GM21390 (cell line): ENCODE measurements around the gene SEMA5A.
A peak's percentile ranks its signal among the peaks of the same experiment; 100 is the strongest.

Experiments used
- ATAC-seq: cut with Tn5 transposase; IDR thresholded peaks from one replicate; pipeline ENCODE4 v1.9.1; 2021; ENCODE audit not compliant: unreplicated experiment

SEMA5A gene

GRCh38 chr5:9082996-9083395, 462.9 kb downstream of the SEMA5A start:
- ATAC-seq: no peak

DNA sequence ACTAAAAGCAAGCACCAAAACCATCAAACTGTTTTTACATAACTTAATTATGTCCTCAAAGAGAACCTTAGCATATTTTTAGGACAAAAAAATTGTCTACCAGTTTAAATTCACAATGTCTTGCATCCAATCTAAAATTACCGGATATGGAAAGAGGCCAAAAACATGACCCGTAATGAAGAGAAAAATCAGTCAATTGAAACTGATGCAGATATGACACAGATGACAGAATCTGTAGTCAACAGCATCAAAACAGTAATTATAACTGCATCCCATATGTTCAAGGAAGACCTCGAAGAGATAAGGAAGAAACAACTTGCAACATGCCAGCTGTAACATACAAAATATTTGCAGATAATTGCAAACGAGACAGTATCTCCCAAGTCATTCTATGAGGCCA, 473.2 kb downstream of the SEMA5A start:
- ATAC-seq: no peak

- no peak for ATAC-seq
Measured at GRCh38 chr5:9071524-9071923, 474.4 kb downstream of the SEMA5A start.

DNA sequence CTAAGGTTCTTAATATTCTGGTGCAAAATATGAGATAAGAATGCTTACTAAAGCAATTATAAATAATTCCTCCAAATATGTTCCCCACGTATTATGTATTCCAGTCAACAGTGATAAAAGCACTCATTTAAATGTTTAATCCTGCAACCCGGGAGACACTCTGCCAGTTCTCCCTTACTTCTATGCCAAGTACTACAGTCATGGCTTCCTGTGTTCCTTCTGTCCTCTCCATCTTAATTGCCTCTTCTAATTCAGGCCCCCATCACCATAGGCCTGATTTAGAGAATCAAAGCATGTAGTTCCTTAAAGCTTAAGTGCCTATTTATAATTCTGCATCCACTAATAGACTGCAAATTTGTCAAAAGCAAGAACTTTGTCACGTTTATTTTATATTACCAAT, 474.8 kb downstream of the SEMA5A start:
- ATAC-seq: no peak

GRCh38 chr5:9069650-9070049, 476.2 kb downstream of the SEMA5A start:
- ATAC-seq: no peak

DNA sequence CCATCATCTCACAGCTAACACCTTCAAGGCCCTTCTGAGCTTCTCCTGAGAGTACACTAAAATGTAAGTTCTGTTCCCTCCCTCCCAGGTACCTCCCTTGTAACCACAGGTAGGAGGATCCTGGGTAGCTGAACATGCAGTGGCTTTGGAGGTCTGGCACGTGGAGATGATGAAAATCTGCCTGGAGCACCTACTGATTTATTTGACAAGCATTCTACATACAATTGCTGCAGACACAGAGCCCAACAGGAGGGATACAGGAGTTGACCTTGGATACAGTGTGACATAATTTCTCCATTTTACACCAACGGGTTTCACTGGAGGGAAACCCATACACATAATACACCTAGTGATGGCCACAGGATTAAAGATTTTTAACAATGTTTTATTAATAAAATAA, 478.7 kb downstream of the SEMA5A start:
- ATAC-seq: no peak

- no peak for ATAC-seq
Measured at GRCh38 chr5:9066349-9066748, 479.5 kb downstream of the SEMA5A start.

DNA sequence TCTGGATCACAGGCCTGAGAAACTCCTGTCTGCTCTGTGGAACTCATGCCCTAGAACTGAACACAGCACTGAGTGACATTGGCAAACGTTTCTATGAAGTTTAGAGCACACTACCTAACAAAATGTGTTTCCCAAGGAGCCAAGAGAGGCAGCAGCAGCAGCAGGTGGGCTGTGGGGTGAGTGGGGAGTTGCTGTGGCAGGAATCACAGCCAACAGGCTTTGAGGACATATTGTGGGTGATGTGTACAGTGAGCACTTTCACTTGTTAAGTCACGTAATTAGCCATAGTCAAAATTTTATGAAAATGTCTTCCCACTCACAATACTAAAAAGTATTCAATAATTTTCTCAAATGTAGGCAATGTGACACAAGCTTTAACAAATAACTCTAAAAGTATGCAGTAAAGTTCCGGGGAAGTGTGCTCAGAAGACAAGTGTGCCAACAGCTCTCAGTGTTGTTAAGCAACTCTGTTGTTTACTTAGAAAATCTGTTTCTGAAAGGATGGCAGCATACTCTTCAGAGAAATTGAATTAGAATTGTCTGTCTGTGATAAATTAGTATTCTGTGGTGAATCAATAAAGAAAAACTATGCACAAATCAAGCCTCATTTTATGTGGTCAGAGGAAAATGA, 482.1 kb downstream of the SEMA5A start:
- no peak for ATAC-seq

GRCh38 chr5:9062873-9063272, 483.0 kb downstream of the SEMA5A start:
- ATAC-seq: peak; percentile 69

GRCh38 chr5:9059920-9060691, 485.8 kb downstream of the SEMA5A start:
- no peak for ATAC-seq

DNA sequence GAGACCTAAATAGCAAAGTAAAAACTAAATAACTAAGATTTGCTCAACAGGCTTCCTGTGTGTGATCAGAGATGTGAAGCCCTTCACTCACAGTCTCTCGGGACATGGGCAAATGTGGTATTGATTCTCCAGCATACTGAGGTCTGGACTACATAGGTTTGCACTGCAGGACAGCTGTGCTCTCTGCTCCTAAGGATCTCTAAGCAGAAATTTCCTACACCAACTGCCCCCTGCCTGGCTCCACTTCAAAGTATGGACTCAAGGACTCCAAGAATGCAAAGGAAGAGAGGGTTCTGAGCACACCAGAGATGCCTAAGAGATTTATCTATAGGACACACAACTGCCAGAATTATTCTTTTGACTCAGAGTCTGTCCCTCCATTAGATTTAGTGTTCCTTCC, 487.2 kb downstream of the SEMA5A start:
- no peak for ATAC-seq

DNA sequence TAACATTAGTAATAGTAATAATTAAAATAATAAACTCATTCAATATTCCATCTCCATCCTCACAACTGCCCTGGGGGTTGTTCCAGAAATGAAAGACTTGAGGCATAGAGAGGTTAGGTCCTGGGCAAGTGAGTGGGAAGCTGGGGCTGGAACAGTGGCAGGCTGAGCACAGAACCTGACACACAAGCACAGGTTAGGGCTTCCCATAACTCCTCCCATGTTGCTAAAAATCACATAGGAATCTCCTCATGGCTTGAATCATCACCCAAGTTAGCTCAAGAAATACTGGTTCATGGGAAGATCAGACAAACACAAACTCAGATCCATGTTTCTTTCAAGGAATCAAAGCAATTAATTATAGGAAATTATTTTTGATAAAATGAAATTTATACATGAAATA, 487.7 kb downstream of the SEMA5A start:
- no peak for ATAC-seq

DNA sequence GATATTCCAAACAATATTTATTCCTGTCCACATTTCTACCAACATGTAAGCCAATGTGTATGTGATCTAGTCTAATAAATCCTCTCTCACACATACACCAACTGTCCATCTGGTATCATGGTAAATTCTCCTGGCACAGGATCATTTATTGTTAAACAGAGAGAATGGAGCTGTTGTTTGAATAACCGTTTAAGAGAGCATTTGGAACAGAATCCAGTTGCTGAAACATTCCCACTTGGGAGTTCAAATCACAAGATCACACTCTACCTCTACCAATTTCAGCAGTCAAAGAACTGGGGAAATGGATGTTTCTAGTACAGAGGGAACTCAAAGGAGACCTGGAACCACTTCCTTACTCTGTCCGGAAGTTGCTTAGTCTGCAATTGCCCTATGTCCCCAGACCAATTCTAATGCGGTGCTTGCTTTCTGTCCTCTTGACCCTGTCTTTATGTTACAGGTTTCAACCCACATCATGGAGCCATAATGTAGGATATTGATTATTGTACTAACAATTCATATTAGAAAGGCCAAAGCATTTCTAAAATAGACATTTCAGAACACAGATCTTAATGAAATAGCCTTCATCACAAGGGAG, 488.4 kb downstream of the SEMA5A start:
- ATAC-seq: no peak

DNA sequence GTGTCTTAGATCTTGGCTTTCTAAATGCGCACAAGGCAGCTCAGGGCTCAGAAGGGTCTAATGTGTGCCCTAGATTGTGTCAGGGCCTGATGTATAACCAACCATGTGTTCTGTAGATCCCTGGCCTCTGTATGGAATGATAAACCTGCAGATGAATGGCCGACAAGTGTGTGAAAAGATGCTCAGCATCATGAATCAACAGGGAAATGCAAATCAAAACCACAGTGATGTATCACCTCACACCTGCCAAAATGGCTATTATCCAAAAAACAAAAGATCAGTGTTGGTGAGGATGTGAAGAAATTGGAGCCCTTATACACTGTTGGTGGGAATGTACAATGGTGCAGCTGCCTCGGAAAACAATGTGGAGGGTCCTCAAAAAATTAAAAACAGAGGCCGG, 489.8 kb downstream of the SEMA5A start:
- no peak for ATAC-seq

- no peak for ATAC-seq
Measured at GRCh38 chr5:9054821-9055589, 490.9 kb downstream of the SEMA5A start.

DNA sequence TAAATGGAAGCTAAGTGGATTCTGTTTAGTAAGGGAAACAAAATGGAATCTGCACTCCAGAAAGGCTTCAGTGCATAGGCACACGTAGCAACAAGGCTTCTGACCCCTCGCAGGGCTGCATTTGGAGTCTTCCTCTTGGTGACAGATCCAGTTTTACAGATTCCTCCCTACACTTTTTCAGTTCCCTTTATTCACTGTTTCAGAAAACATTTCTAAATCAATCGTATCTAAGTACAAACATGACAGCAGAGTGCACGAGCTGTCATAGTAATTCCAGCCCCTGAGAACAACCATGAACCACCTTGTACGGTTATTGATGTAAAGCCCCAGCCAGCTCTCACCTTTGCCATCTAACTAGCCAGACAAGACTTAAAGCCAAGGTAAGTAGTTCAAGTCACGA, 491.6 kb downstream of the SEMA5A start:
- ATAC-seq: no peak

DNA sequence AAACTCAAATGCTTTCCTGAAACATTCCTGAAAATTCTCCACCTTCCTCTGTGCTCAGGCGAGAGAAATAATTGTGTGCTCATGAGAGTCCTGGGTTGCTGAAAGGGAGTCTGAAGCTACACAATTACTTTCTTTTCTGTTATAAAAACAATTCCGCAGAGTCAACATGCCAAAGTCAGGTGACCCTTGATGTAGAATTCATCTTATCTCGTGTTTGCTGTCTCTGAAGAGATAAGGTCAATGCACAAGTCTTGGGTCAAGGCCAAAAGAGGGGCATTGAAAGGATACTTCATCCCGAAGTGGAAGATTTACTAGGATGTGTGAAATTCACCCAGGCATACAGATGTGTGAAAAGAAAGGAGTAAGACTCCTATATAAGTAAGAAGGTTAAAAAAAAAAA, 493.5 kb downstream of the SEMA5A start:
- ATAC-seq: no peak

GRCh38 chr5:9051779-9052178, 494.1 kb downstream of the SEMA5A start:
- ATAC-seq: no peak

- ATAC-seq: no peak
Measured at GRCh38 chr5:9047932-9048331, 497.9 kb downstream of the SEMA5A start.

DNA sequence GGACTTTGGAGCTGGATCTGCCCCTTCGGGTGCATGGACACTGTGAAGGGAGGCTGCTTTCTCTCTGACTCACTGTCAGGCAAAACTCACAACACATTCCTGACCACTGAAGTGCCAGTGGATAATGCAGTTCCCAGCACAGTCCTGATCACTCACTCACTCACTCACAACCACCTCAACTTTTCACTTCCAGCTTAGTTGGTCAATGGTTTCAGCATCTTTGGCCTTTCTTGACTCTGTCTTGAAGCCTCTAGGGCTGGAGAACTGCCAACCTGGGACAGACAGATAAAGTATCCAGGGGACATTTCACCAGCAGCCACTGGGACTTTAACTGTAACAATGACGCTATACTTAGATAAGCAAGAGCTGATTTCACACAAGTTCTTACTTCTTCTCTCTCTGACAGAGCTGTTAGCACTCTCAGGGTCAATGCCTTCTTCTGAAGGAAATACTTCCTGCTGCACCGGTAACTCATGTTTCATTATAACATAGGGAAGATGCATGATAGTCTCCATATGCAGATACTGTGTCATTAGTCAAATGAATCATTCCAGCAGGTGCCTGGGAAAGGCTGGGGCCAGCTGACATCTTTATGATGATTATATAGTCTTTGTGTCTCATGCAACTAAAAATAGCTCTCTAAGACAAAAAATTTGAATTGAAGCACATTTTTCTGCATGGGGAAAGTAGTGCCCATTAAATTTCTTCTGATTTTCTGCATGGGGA, 499.0 kb downstream of the SEMA5A start:
- no peak for ATAC-seq

DNA sequence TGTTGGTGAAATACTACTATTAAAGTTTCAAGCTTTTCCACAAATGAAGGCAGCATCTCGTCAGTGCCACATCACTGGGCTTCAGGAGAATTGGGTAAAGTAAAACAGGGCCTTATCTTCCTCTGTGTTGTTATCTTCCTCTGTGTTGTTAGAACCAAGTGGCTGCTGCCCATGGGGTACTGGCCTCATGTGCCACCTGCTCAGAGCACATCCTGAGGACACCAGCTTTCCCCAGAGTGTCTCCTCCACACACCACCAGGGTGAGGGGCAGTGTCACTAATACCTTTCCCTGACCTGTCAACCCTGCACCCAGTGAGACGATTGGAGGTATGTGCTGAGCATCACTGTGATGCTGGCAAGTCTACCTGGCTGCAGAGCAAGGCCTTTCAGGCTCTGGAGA, 499.9 kb downstream of the SEMA5A start:
- no peak for ATAC-seq
